Loucy (cell line): ENCODE data around the gene ZNF773.

Experiments used
- H2AFZ ChIP-seq: fragments of 200-600 bp; sonication (generic); 2 replicates; pipeline ENCODE4 v1.6.0; 2016; ENCODE audit warnings: antibody characterized with exemption, mild to moderate bottlenecking, low read length, moderate library complexity
- H3F3A ChIP-seq: fragments of 200-600 bp; 2 replicates; pipeline ENCODE4 v1.6.0; 2016; ENCODE audit warnings: antibody characterized with exemption, low read depth, mild to moderate bottlenecking
- H3K27me3 ChIP-seq: fragments of 200-600 bp; sonication (generic); 2 replicates; pipeline ENCODE4 v1.6.1; 2014; ENCODE audit warnings: low read length, mild to moderate bottlenecking; ENCODE audit not compliant: insufficient read depth, poor library complexity, severe bottlenecking
- H3K36me3 ChIP-seq: fragments of 200-600 bp; sonication (generic); 2 replicates; pipeline ENCODE4 v1.6.1; 2016; ENCODE audit warnings: low read length; ENCODE audit not compliant: insufficient read depth
- H3K4me1 ChIP-seq: fragments of 200-600 bp; sonication (generic); 2 replicates; pipeline ENCODE4 v1.5.1; 2014; ENCODE audit warnings: low read length, mild to moderate bottlenecking; ENCODE audit not compliant: insufficient read depth, poor library complexity, severe bottlenecking
- H3K4me2 ChIP-seq: fragments of 200-600 bp; sonication (generic); 2 replicates; pipeline ENCODE4 v1.6.0; 2014; ENCODE audit warnings: antibody characterized with exemption, low read length, low read depth, mild to moderate bottlenecking; ENCODE audit not compliant: poor library complexity, severe bottlenecking
- H3K4me3 ChIP-seq: fragments of 200-600 bp; sonication (generic); 2 replicates; pipeline ENCODE4 v1.5.1; 2014; ENCODE audit warnings: low read length, mild to moderate bottlenecking, mixed read lengths; ENCODE audit not compliant: poor library complexity, severe bottlenecking
- H3K79me2 ChIP-seq: fragments of 200-600 bp; sonication (generic); 2 replicates; pipeline ENCODE4 v1.6.1; 2014; ENCODE audit warnings: low read length; ENCODE audit not compliant: insufficient read depth
- H3K9ac ChIP-seq: fragments of 200-600 bp; sonication (generic); 2 replicates; pipeline ENCODE4 v1.6.0; 2014; ENCODE audit warnings: mild to moderate bottlenecking, low read depth, low read length, moderate library complexity; ENCODE audit not compliant: poor library complexity, severe bottlenecking
- H3K9me2 ChIP-seq: fragments of 200-600 bp; sonication (generic); replicated peaks from 2 replicates; pipeline ENCODE4 v1.6.1; 2016; ENCODE audit warnings: low read depth, low read length, mixed read lengths
- H3K9me3 ChIP-seq: fragments of 200-600 bp; sonication (generic); 2 replicates; pipeline ENCODE4 v1.6.1; 2014; ENCODE audit warnings: mild to moderate bottlenecking, antibody characterized with exemption, low read length, low read depth; ENCODE audit not compliant: insufficient read depth
- H4K20me1 ChIP-seq: fragments of 200-600 bp; sonication (generic); 2 replicates; pipeline ENCODE4 v1.6.0; 2014; ENCODE audit warnings: antibody characterized with exemption, low read length, mild to moderate bottlenecking; ENCODE audit not compliant: insufficient read depth, poor library complexity, severe bottlenecking
- EZH2phosphoT487 ChIP-seq: fragments of 200-600 bp; IDR thresholded peaks from 2 replicates; pipeline ENCODE4 v1.6.1; 2018; ENCODE audit warnings: antibody characterized with exemption, mild to moderate bottlenecking, moderate library complexity, borderline replicate concordance
- TF ChIP-seq, protein P1 (sequence below): fragments of 200-600 bp; sonication (generic); conservative IDR thresholded peaks from 2 replicates; pipeline ENCODE4 v1.5.1; 2014; ENCODE audit warnings: mild to moderate bottlenecking, antibody characterized with exemption, low read length

ZNF773 gene

DNA sequence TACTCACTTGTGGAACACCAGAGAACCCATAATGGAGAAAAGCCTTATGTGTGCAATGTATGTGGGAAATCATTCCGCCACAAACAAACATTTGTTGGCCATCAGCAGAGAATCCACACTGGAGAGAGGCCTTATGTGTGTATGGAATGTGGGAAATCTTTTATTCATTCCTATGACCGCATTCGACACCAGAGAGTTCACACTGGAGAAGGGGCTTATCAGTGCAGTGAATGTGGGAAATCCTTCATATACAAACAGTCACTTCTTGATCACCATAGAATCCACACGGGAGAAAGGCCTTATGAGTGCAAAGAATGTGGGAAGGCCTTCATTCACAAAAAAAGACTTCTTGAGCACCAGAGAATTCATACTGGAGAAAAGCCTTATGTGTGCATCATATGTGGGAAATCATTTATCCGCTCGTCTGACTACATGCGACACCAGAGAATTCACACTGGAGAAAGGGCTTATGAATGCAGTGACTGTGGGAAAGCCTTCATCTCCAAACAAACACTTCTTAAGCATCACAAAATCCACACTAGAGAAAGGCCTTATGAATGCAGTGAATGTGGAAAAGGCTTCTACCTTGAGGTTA is 38.3 kb downstream of the ZNF773 start:
- no peaks in the 10 kb centered on the region for H4K20me1 ChIP-seq
- no peaks in the 10 kb centered on the region for H3K9me2 ChIP-seq
- no peak overlapping the region for H3K4me2 ChIP-seq
- H3F3A ChIP-seq = no peaks in the 10 kb centered on the region
- no peaks in the 10 kb centered on the region for H3K4me1 ChIP-seq
- TF ChIP-seq EZH2phosphoT487 = no peak
- TF ChIP-seq, protein P1, sequence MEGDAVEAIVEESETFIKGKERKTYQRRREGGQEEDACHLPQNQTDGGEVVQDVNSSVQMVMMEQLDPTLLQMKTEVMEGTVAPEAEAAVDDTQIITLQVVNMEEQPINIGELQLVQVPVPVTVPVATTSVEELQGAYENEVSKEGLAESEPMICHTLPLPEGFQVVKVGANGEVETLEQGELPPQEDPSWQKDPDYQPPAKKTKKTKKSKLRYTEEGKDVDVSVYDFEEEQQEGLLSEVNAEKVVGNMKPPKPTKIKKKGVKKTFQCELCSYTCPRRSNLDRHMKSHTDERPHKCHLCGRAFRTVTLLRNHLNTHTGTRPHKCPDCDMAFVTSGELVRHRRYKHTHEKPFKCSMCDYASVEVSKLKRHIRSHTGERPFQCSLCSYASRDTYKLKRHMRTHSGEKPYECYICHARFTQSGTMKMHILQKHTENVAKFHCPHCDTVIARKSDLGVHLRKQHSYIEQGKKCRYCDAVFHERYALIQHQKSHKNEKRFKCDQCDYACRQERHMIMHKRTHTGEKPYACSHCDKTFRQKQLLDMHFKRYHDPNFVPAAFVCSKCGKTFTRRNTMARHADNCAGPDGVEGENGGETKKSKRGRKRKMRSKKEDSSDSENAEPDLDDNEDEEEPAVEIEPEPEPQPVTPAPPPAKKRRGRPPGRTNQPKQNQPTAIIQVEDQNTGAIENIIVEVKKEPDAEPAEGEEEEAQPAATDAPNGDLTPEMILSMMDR = no peak
- H2AFZ ChIP-seq = no peak overlapping the region
- H3K36me3 ChIP-seq = peaks cover 81% of the 10 kb centered on the region
- H3K27me3 ChIP-seq = no peaks in the 10 kb centered on the region
- H3K9ac ChIP-seq = no peak overlapping the region
- peaks cover 40% of the 10 kb centered on the region; the same call in 1 of the 2 replicates for H3K9me3 ChIP-seq
- peaks cover 10% of the 10 kb centered on the region; the same call in 1 of the 2 replicates for H3K79me2 ChIP-seq
- H3K4me3 ChIP-seq = no peak overlapping the region

DNA sequence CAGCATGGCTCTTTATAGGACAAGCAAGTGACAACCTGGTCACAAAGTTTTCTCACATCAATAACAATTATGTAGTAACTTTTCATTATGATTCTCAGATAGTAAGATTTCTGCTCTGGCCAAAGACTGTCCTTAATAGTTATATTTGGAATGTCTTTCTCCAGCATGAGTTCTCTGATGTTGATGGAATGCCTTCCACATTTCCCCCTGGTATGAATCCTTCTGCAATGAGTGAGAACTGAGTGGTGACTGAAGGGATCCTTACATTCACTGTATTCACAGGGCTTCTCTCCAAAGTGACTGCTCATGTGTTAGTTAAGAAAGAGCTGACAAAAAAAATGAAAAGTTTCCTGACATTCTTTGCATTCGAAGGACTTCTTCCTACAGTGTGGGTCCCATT is 46.8 kb downstream of the ZNF773 start:
- Histone ChIP-seq H3K4me3 (no peak overlapping the region), H3K36me3 (peaks cover 88% of the 10 kb centered on the region), H4K20me1 (no peaks in the 10 kb centered on the region), H3K27me3 (no peaks in the 10 kb centered on the region), H3K4me1 (no peaks in the 10 kb centered on the region), H3K9me3 (peaks cover 45% of the 10 kb centered on the region; the same call in 1 of the 2 replicates), H3K9me2 (no peaks in the 10 kb centered on the region), H3K4me2 (no peak overlapping the region), H2AFZ (no peak overlapping the region), H3K9ac (no peak overlapping the region), H3F3A (no peaks in the 10 kb centered on the region), H3K79me2 (no peaks in the 10 kb centered on the region)
- TF ChIP-seq EZH2phosphoT487 = no peak
- TF ChIP-seq, protein P1 = no peak

DNA sequence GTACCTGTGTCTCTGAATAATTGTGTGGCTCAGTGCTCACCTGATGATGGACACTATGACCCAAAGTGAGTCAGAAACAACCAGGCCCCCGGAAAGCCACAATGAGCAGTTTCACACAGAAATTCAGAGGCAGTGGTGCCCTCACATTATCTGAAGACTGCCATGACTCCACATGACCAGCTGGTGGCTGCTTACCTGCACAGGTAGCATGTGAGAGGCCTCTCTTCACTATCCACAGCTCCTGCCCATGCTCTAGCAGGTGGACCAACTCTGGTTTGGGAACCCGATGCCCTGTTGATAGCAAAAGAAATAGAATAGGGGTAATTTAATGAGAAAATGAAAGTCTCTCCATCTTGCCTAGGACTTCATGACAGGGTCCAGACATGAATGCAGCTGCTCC is 52.7 kb downstream of the ZNF773 start:
- H3K27me3 ChIP-seq = no peaks in the 10 kb centered on the region
- H2AFZ ChIP-seq = no peak overlapping the region
- no peaks in the 10 kb centered on the region for H3K9me2 ChIP-seq
- no peak overlapping the region for H3K4me3 ChIP-seq
- no peaks in the 10 kb centered on the region for H3F3A ChIP-seq
- TF ChIP-seq EZH2phosphoT487 = no peak
- TF ChIP-seq, protein P1 = no peak
- no peak overlapping the region for H3K4me2 ChIP-seq
- no peak overlapping the region for H3K9ac ChIP-seq
- H3K9me3 ChIP-seq = peaks cover 13% of the 10 kb centered on the region; the same call in 1 of the 2 replicates
- H3K4me1 ChIP-seq = no peaks in the 10 kb centered on the region
- peaks cover 63% of the 10 kb centered on the region for H3K36me3 ChIP-seq
- peaks cover 9% of the 10 kb centered on the region; the same call in 1 of the 2 replicates for H3K79me2 ChIP-seq
- peaks cover 3% of the 10 kb centered on the region for H4K20me1 ChIP-seq
